Measurements from ENCODE around the gene LSM10.

DNA sequence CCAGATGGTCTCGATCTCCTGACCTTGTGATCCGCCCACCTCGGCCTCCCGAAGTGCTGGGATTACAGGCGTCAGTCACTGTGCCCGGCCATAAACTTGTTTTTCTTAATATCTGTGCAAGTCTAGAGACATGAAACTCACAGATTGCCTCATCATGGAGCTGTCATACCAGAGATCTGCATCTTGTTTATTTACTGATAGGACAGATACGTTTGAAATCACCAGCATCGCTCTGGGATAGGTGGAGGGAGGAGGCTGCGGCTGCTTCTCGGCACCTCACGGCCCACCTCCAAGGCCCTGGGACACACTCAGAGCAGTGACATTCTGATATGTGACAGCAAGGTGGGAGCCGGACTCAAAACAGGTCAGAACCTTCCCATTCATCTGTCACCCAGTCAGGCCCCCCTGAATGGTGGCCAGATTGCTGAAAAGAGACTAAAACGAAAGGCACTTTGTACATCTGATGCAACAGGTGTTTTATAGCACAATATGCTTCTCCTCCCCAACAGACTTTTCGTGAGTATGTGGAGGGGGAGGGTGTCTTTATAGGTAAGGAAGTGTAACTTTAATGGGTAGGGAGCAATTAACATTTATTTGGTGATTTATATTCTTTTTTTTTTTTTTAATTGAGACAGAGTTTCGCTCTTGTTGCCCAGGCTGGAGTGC lies 18.1 kb upstream of the LSM10 start:
- TF ChIP-seq, protein P1, sequence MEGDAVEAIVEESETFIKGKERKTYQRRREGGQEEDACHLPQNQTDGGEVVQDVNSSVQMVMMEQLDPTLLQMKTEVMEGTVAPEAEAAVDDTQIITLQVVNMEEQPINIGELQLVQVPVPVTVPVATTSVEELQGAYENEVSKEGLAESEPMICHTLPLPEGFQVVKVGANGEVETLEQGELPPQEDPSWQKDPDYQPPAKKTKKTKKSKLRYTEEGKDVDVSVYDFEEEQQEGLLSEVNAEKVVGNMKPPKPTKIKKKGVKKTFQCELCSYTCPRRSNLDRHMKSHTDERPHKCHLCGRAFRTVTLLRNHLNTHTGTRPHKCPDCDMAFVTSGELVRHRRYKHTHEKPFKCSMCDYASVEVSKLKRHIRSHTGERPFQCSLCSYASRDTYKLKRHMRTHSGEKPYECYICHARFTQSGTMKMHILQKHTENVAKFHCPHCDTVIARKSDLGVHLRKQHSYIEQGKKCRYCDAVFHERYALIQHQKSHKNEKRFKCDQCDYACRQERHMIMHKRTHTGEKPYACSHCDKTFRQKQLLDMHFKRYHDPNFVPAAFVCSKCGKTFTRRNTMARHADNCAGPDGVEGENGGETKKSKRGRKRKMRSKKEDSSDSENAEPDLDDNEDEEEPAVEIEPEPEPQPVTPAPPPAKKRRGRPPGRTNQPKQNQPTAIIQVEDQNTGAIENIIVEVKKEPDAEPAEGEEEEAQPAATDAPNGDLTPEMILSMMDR (conservative IDR thresholded peaks at IDR 0.05; ENCODE audit: low read depth in 2 of 2): no peak
- TF ChIP-seq EZH2phosphoT487 (IDR thresholded peaks at IDR 0.05; ENCODE audit: unreplicated experiment) (no peak), STAT1 (IDR thresholded peaks at IDR 0.05; ENCODE audit: unreplicated experiment) (no peak), EZH2 (IDR thresholded peaks at IDR 0.05; ENCODE audit: low read depth, unreplicated experiment) (no peak)

Data from GM23338 (cell line).